Liver (tissue), 9 donors: ENCODE results near the gene MAPK8IP3. TPM values are rescaled to one million over a fixed set of nuclear protein-coding genes. Genes with fewer than 3 reads are reported as not detected.

ENCODE experiments used
- DNase-seq: peaks from one replicate; pipeline ENCODE4 v3.0.0-alpha.2; 2017; ENCODE audit warnings: low spot score
- H3K27ac ChIP-seq, 2 donors: one replicate each; pipeline ENCODE4 v1.7.0; 2013; ENCODE audit warnings: inconsistent platforms in 2 of 2, low read length in 2 of 2, control low read depth in 1 of 2, low read depth in 1 of 2, mild to moderate bottlenecking in 1 of 2
- H3K27me3 ChIP-seq, 4 donors: one replicate each; pipeline versions ENCODE4 v1.6.1 to v1.7.0; 2013; ENCODE audit warnings: low read length in 3 of 4, inconsistent platforms in 1 of 4, mild to moderate bottlenecking in 1 of 4, moderate library complexity in 1 of 4; ENCODE audit not compliant: control insufficient read depth in 4 of 4, insufficient read depth in 4 of 4
- H3K36me3 ChIP-seq, 4 donors: one replicate each; pipeline versions ENCODE4 v1.6.1 to v1.7.0; 2013; ENCODE audit warnings: low read length in 3 of 4, mild to moderate bottlenecking in 3 of 4, low read depth in 1 of 4, moderate library complexity in 1 of 4; ENCODE audit not compliant: control insufficient read depth in 4 of 4, insufficient read depth in 3 of 4
- H3K4me1 ChIP-seq, 4 donors: one replicate each; pipeline versions ENCODE4 v1.6.1 to v1.7.0; 2013; ENCODE audit warnings: low read length in 3 of 4, mild to moderate bottlenecking in 3 of 4, moderate library complexity in 1 of 4; ENCODE audit not compliant: control insufficient read depth in 4 of 4, insufficient read depth in 4 of 4
- H3K4me3 ChIP-seq, 3 donors: one replicate each; pipeline versions ENCODE4 v1.6.1 to v1.7.0; 2013; ENCODE audit warnings: low read length in 3 of 3, control low read depth in 1 of 3, low read depth in 1 of 3, mild to moderate bottlenecking in 1 of 3
- H3K9ac ChIP-seq, 2 donors: one replicate each; pipeline ENCODE4 v1.7.0; 2013; ENCODE audit warnings: low read length in 2 of 2, mild to moderate bottlenecking in 2 of 2, moderate library complexity in 2 of 2, control low read depth in 1 of 2, low read depth in 1 of 2
- H3K9me3 ChIP-seq, 4 donors: one replicate each; pipeline versions ENCODE4 v1.6.1 to v1.7.0; 2013; ENCODE audit warnings: low read length in 3 of 4; ENCODE audit not compliant: control insufficient read depth in 4 of 4
- ATF3 ChIP-seq: IDR thresholded peaks from 2 replicates; pipeline ENCODE4 v1.6.1; 2016; ENCODE audit warnings: antibody characterized with exemption
- CTCF ChIP-seq: fragments of 150-350 bp; IDR thresholded peaks from 2 replicates; pipeline ENCODE4 v1.5.1; 2017; ENCODE audit warnings: improper control_type of control experiment, low read depth, low read length; ENCODE audit not compliant: missing input control
- EGR1 ChIP-seq, 2 donors: IDR thresholded peaks; 2 replicates each; pipeline ENCODE4 v1.6.1; 2016 to 2018; ENCODE audit warnings: antibody characterized with exemption in 2 of 2, low read depth in 2 of 2
- FOXA1 ChIP-seq: IDR thresholded peaks from 2 replicates; pipeline ENCODE4 v1.6.1; 2016; ENCODE audit warnings: antibody characterized with exemption
- FOXA2 ChIP-seq: IDR thresholded peaks from 2 replicates; pipeline ENCODE4 v1.6.1; 2016; ENCODE audit warnings: antibody characterized with exemption
- GABPA ChIP-seq, 2 donors: IDR thresholded peaks in 1 of 2; conservative IDR thresholded peaks in 1 of 2; 2 replicates each; pipeline ENCODE4 v1.6.1; 2016; ENCODE audit warnings: antibody characterized with exemption in 2 of 2, mild to moderate bottlenecking in 1 of 2, moderate library complexity in 1 of 2
- HNF4A ChIP-seq, 2 donors: conservative IDR thresholded peaks; 2 replicates each; pipeline ENCODE4 v1.6.1; 2016; ENCODE audit warnings: antibody characterized with exemption in 2 of 2, mild to moderate bottlenecking in 2 of 2
- HNF4G ChIP-seq: IDR thresholded peaks from 2 replicates; pipeline ENCODE4 v1.6.1; 2016; ENCODE audit warnings: antibody characterized with exemption
- JUND ChIP-seq, 2 donors: IDR thresholded peaks; 2 replicates each; pipeline ENCODE4 v1.6.1; 2016; ENCODE audit warnings: antibody characterized with exemption in 2 of 2
- NR2F2 ChIP-seq: IDR thresholded peaks from 2 replicates; pipeline ENCODE4 v1.6.1; 2016; ENCODE audit warnings: antibody characterized with exemption
- RAD21 ChIP-seq, 2 donors: IDR thresholded peaks; 2 replicates each; pipeline ENCODE4 v1.6.1; 2016; ENCODE audit warnings: antibody characterized with exemption in 2 of 2, mild to moderate bottlenecking in 2 of 2
- RXRA ChIP-seq, 2 donors: IDR thresholded peaks; 2 replicates each; pipeline ENCODE4 v1.6.1; 2017 to 2018; ENCODE audit warnings: antibody characterized with exemption in 2 of 2, mild to moderate bottlenecking in 1 of 2
- SP1 ChIP-seq: IDR thresholded peaks from 2 replicates; pipeline ENCODE4 v1.6.1; 2018; ENCODE audit warnings: antibody characterized with exemption, mild to moderate bottlenecking
- TAF1 ChIP-seq: conservative IDR thresholded peaks from 2 replicates; pipeline ENCODE4 v1.6.1; 2016; ENCODE audit warnings: antibody characterized with exemption, mild to moderate bottlenecking
- YY1 ChIP-seq: IDR thresholded peaks from 2 replicates; pipeline ENCODE4 v1.6.1; 2016; ENCODE audit warnings: antibody characterized with exemption, mild to moderate bottlenecking
- WGBS: extraction: QIAGEN DNeasy Blood & Tissue Kit; methylation state at CpG from one replicate; pipeline ENCODE4 v1.1.7; 2013; 5-methylcytosine and 5-hydroxymethylcytosine counted together
- polyA plus RNA-seq, 2 donors: library from polyadenylated mRNA; stranded (reverse) in 1 of 2; unstranded in 1 of 2; fragments of 200-250 nt in 1 of 2; fragments of >200 nt in 1 of 2; fragmentation: Nextera tagmentation in 1 of 2; extraction: Ambion mirVana in 1 of 2; gene quantifications; one replicate each; pipeline versions ENCODE4 v1.2.1 to v1.2.3, GENCODE V29; 2013 to 2015
- total RNA-seq, 2 donors: library from RNA; depleted of rRNA; stranded (reverse); fragments of >200 nt; gene quantifications; one replicate each; pipeline ENCODE4 v1.2.3, GENCODE V29; 2014
- TF ChIP-seq, protein P1 (sequence below): IDR thresholded peaks from 2 replicates; pipeline ENCODE4 v1.6.1; 2016; ENCODE audit warnings: antibody characterized with exemption
- TF ChIP-seq, protein P2 (sequence below): IDR thresholded peaks from 2 replicates; pipeline ENCODE4 v1.6.1; 2016; ENCODE audit warnings: antibody characterized with exemption
- TF ChIP-seq, protein P3 (sequence below): IDR thresholded peaks from 2 replicates; pipeline ENCODE4 v1.6.1; 2016; ENCODE audit warnings: antibody characterized with exemption, mild to moderate bottlenecking
- donor health status: healthy.
- donor health status: healthy.
- donor health status: healthy.
- donor health status: healthy.
- donor health status: healthy.

MAPK8IP3 gene
- total and polyA plus RNA-seq, 4 donors, result 4.1 to 43.0 (median 9.3) TPM

GRCh38 chr16:1754204-1754603 is 48.2 kb downstream of the MAPK8IP3 start:
- no peak for TF ChIP-seq FOXA1
- TF ChIP-seq, protein P1, sequence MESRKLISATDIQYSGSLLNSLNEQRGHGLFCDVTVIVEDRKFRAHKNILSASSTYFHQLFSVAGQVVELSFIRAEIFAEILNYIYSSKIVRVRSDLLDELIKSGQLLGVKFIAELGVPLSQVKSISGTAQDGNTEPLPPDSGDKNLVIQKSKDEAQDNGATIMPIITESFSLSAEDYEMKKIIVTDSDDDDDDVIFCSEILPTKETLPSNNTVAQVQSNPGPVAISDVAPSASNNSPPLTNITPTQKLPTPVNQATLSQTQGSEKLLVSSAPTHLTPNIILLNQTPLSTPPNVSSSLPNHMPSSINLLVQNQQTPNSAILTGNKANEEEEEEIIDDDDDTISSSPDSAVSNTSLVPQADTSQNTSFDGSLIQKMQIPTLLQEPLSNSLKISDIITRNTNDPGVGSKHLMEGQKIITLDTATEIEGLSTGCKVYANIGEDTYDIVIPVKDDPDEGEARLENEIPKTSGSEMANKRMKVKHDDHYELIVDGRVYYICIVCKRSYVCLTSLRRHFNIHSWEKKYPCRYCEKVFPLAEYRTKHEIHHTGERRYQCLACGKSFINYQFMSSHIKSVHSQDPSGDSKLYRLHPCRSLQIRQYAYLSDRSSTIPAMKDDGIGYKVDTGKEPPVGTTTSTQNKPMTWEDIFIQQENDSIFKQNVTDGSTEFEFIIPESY, result no peak
- TF ChIP-seq RXRA (IDR thresholded peaks at IDR 0.05), result no peak
- TF ChIP-seq NR2F2, result no peak
- TF ChIP-seq TAF1, result no peak
- no peak for TF ChIP-seq ATF3
- no peak for TF ChIP-seq RAD21 (IDR thresholded peaks at IDR 0.05)
- TF ChIP-seq SP1, result no peak
- no peak for TF ChIP-seq JUND (IDR thresholded peaks at IDR 0.05)
- no peak for TF ChIP-seq HNF4A (conservative IDR thresholded peaks at IDR 0.05)
- TF ChIP-seq HNF4G, result no peak
- TF ChIP-seq, protein P2, sequence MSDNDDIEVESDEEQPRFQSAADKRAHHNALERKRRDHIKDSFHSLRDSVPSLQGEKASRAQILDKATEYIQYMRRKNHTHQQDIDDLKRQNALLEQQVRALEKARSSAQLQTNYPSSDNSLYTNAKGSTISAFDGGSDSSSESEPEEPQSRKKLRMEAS, result no peak
- no peak for TF ChIP-seq GABPA (IDR thresholded peaks at IDR 0.05 in 1 of 2, conservative IDR thresholded peaks at IDR 0.05 in 1 of 2)
- TF ChIP-seq YY1, result no peak
- TF ChIP-seq CTCF, result no peak
- no peak for TF ChIP-seq EGR1 (IDR thresholded peaks at IDR 0.05; ENCODE audit: low read depth in 2 of 2)
- TF ChIP-seq FOXA2, result no peak
- TF ChIP-seq, protein P3, sequence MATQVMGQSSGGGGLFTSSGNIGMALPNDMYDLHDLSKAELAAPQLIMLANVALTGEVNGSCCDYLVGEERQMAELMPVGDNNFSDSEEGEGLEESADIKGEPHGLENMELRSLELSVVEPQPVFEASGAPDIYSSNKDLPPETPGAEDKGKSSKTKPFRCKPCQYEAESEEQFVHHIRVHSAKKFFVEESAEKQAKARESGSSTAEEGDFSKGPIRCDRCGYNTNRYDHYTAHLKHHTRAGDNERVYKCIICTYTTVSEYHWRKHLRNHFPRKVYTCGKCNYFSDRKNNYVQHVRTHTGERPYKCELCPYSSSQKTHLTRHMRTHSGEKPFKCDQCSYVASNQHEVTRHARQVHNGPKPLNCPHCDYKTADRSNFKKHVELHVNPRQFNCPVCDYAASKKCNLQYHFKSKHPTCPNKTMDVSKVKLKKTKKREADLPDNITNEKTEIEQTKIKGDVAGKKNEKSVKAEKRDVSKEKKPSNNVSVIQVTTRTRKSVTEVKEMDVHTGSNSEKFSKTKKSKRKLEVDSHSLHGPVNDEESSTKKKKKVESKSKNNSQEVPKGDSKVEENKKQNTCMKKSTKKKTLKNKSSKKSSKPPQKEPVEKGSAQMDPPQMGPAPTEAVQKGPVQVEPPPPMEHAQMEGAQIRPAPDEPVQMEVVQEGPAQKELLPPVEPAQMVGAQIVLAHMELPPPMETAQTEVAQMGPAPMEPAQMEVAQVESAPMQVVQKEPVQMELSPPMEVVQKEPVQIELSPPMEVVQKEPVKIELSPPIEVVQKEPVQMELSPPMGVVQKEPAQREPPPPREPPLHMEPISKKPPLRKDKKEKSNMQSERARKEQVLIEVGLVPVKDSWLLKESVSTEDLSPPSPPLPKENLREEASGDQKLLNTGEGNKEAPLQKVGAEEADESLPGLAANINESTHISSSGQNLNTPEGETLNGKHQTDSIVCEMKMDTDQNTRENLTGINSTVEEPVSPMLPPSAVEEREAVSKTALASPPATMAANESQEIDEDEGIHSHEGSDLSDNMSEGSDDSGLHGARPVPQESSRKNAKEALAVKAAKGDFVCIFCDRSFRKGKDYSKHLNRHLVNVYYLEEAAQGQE, result no peak
- Histone ChIP-seq H3K27ac (no peak overlapping the region), H3K27me3 (no peaks in the 10 kb centered on the region), H3K9me3 (no peaks in the 10 kb centered on the region), H3K4me1 (no peaks in the 10 kb centered on the region), H3K9ac (no peak overlapping the region), H3K36me3 (peaks cover 4 to 33% (median 16%) of the 10 kb centered on the region in 4 donors), H3K4me3 (no peak overlapping the region)
- 97% methylated on average over 12 of the region's 12 CpGs for WGBS
- DNase-seq, result no peak
